Kidney (tissue), 14 donors: Measurements from ENCODE around the gene MEF2C. TPM values are rescaled to one million over a fixed set of nuclear protein-coding genes. Genes with fewer than 3 reads are reported as not detected.

Source experiments
- DNase-seq, 5 donors: peaks; one replicate each; pipeline ENCODE4 v3.0.0-alpha.2; 2013 to 2020
- FAIRE-seq: peaks from 2 replicates; lab custom pipeline; 2012; peaks lifted over from hg19 to GRCh38; lab: Jason Lieb, UNC
- H3K27ac ChIP-seq, 2 donors: one replicate each; pipeline ENCODE4 v1.7.0; 2013; ENCODE audit warnings: low read depth in 2 of 2, low read length in 2 of 2, inconsistent platforms in 1 of 2
- H3K27me3 ChIP-seq: one replicate; pipeline ENCODE4 v1.7.1; 2013; ENCODE audit warnings: low read length, inconsistent platforms; ENCODE audit not compliant: control insufficient read depth, insufficient read depth
- H3K36me3 ChIP-seq, 3 donors: one replicate each; pipeline versions ENCODE4 v1.7.0 to v1.7.1; 2013; ENCODE audit warnings: low read length in 3 of 3, control low read depth in 1 of 3, inconsistent platforms in 1 of 3; ENCODE audit not compliant: insufficient read depth in 3 of 3, control insufficient read depth in 2 of 3
- H3K4me1 ChIP-seq, 3 donors: one replicate each; pipeline versions ENCODE4 v1.7.0 to v1.7.1; 2013; ENCODE audit warnings: low read length in 3 of 3, inconsistent platforms in 1 of 3, low read depth in 1 of 3; ENCODE audit not compliant: control insufficient read depth in 2 of 3, insufficient read depth in 2 of 3
- H3K4me3 ChIP-seq, 3 donors: one replicate each; pipeline versions ENCODE4 v1.7.0 to v1.8.1; 2013; ENCODE audit warnings: low read length in 3 of 3, control low read depth in 1 of 3, inconsistent platforms in 1 of 3
- H3K9ac ChIP-seq, 3 donors: one replicate each; pipeline versions ENCODE4 v1.7.0 to v1.7.1; 2013; ENCODE audit warnings: low read length in 3 of 3, control low read depth in 1 of 3, inconsistent platforms in 1 of 3
- H3K9me3 ChIP-seq, 3 donors: one replicate each; pipeline versions ENCODE4 v1.7.0 to v1.7.1; 2013; ENCODE audit warnings: low read length in 3 of 3, control low read depth in 1 of 3, inconsistent platforms in 1 of 3; ENCODE audit not compliant: control insufficient read depth in 2 of 3, insufficient read depth in 1 of 3
- CTCF ChIP-seq: IDR thresholded peaks from 3 replicates; pipeline ENCODE4 v1.5.1; 2012; ENCODE audit warnings: mild to moderate bottlenecking, moderate library complexity, borderline replicate concordance; ENCODE audit not compliant: insufficient read depth; ENCODE audit errors: extremely low read depth
- intact Hi-C: fragments of 100-400 bp; cut with DNase I; formaldehyde crosslinking; loops from one replicate; pipeline ENCODE4 v1.11.1; 2022
- polyA plus RNA-seq: library from polyadenylated mRNA; stranded (reverse); fragments of 350-450 nt; fragmentation: Illumina TruSeq; extraction: RNeasy Lipid Tissue Mini Kit (QIAGEN cat#74804); gene quantifications from one replicate; pipeline ENCODE4 v1.2.3, GENCODE V29; 2014; ENCODE audit warnings: low read depth, low replicate concordance; ENCODE audit not compliant: insufficient read depth
- total RNA-seq: library from RNA; stranded (reverse); fragmentation: NEBNext Ultra II Directional; extraction: Animal tissue kit (Norgen Biotek cat#: 25700); gene quantifications from one replicate; pipeline ENCODE4 v1.2.1, GENCODE V29; 2021
- donor health status: control.
- donor health status: control.
- donor health status: control.
- donor health status: control.
- donor health status: control.
- donor health status: DM: yes; HTN: yes; CAD: no.
- donor health status: Normal renal cell carcinoma (clear cell type).

MEF2C gene
- total and polyA plus RNA-seq, 2 donors from 2014 or later, result 5.3 to 75.4 TPM

GRCh38 chr5:88875341-88876234 is 7.4 kb downstream of the MEF2C start:
- FAIRE-seq, result no peak
- H3K9me3 ChIP-seq, result no peaks in the 10 kb centered on the region
- peak overlapping the region in 1 of 3 donors; percentile 22 for H3K9ac ChIP-seq
- peak overlapping the region in 1 of 3 donors; percentile 22 for H3K4me3 ChIP-seq
- DNase-seq, result no peak
- H3K27me3 ChIP-seq, result no peaks in the 10 kb centered on the region
- TF ChIP-seq CTCF, result no peak
- peaks cover 0 to 4% (median 0%) of the 10 kb centered on the region in 3 donors for H3K4me1 ChIP-seq
- intact Hi-C loops, result loop anchor here (10.0 kb wide), 1 partner anchor 131 kb away; no protein-coding TSS in a partner anchor
- H3K27ac ChIP-seq, result no peak overlapping the region
- H3K36me3 ChIP-seq, result no peaks in the 10 kb centered on the region

- peaks cover 0 to 4% (median 0%) of the 10 kb centered on the region in 3 donors for H3K4me1 ChIP-seq
- H3K27ac ChIP-seq, result no peak overlapping the region
- no peak overlapping the region for H3K9ac ChIP-seq
- no peaks in the 10 kb centered on the region for H3K36me3 ChIP-seq
- no peak for DNase-seq
- H3K9me3 ChIP-seq, result no peaks in the 10 kb centered on the region
- peak overlapping the region in 1 of 3 donors; percentile 9 for H3K4me3 ChIP-seq
- H3K27me3 ChIP-seq, result no peaks in the 10 kb centered on the region
- intact Hi-C loops, result loop anchor here (10.0 kb wide), 1 partner anchor 129 kb away; no protein-coding TSS in a partner anchor
- peak; percentile 39 for FAIRE-seq
- TF ChIP-seq CTCF, result no peak
Observed at GRCh38 chr5:88873447-88873846, 9.5 kb downstream of the MEF2C start.

GRCh38 chr5:88872971-88873370 is 10.0 kb downstream of the MEF2C start:
- no peak for DNase-seq
- no peaks in the 10 kb centered on the region for H3K27me3 ChIP-seq
- no peaks in the 10 kb centered on the region for H3K9me3 ChIP-seq
- H3K4me3 ChIP-seq, result peak overlapping the region in 1 of 3 donors; percentile 9
- TF ChIP-seq CTCF, result no peak
- no peak for FAIRE-seq
- no peaks in the 10 kb centered on the region for H3K36me3 ChIP-seq
- intact Hi-C loops, result loop anchor here (10.0 kb wide), 1 partner anchor 128 kb away; no protein-coding TSS in a partner anchor
- H3K4me1 ChIP-seq, result peaks cover 0 to 2% (median 0%) of the 10 kb centered on the region in 3 donors
- no peak overlapping the region for H3K27ac ChIP-seq
- no peak overlapping the region for H3K9ac ChIP-seq
